K562 (cell line): ENCODE data around the gene LATS1. TPM values are rescaled to one million over a fixed set of nuclear protein-coding genes. Genes with fewer than 3 reads are reported as not detected.

Experiments
- ARID2 ChIP-seq: fragments of 450-650 bp; IDR thresholded peaks from 2 replicates; pipeline ENCODE4 v1.6.1; 2017; ENCODE audit warnings: antibody characterized with exemption, mild to moderate bottlenecking
- ARID4B ChIP-seq: sonication (generic); formaldehyde crosslinking; IDR thresholded peaks from 2 replicates; pipeline ENCODE4 v1.8.0; 2022; ENCODE audit warnings: mild to moderate bottlenecking, missing genetic modification reagents
- CBX1 ChIP-seq: sonication (generic); IDR thresholded peaks from 2 replicates; pipeline ENCODE4 v1.6.1; 2016; ENCODE audit warnings: antibody characterized with exemption, low read depth, mild to moderate bottlenecking
- CHD2 ChIP-seq: IDR thresholded peaks from 2 replicates; pipeline ENCODE4 v1.6.1; 2011; ENCODE audit warnings: low read depth, low read length
- CSDE1 ChIP-seq, 2 experiments: fragments of 450-650 bp; IDR thresholded peaks; 2 replicates each; pipeline ENCODE4 v1.6.1; 2016; ENCODE audit warnings: mild to moderate bottlenecking in 1 of 2
- DEAF1 ChIP-seq: fragments of 450-650 bp; formaldehyde crosslinking; IDR thresholded peaks from 2 replicates; pipeline ENCODE4 v1.4.0; 2020; ENCODE audit warnings: mild to moderate bottlenecking, moderate library complexity
- HCFC1 ChIP-seq: IDR thresholded peaks from 2 replicates; pipeline ENCODE4 v1.6.1; 2012; ENCODE audit warnings: low read depth, low read length, improper control_type of control experiment
- HSF4 ChIP-seq: fragments of 250-450 bp; sonication (Bioruptor Pico); IDR thresholded peaks from 2 replicates; pipeline ENCODE4 v2.1.2; 2022; ENCODE audit warnings: mild to moderate bottlenecking, moderate library complexity, borderline replicate concordance
- KAT7 ChIP-seq: sonication (generic); formaldehyde crosslinking; IDR thresholded peaks from 2 replicates; pipeline ENCODE4 v1.8.0; 2022; ENCODE audit warnings: missing genetic modification reagents, mild to moderate bottlenecking, borderline replicate concordance
- NR4A1 ChIP-seq, 2 experiments: fragments of 250-450 bp in 1 of 2; fragments of 450-650 bp in 1 of 2; sonication (Bioruptor Pico) in 1 of 2; IDR thresholded peaks; 2 replicates each; pipeline versions ENCODE4 v1.4.0 to v1.6.1; 2016 to 2020; ENCODE audit warnings: mild to moderate bottlenecking in 2 of 2, missing compliant biosample characterization in 1 of 2, missing genetic modification characterization in 1 of 2, moderate library complexity in 1 of 2
- NUFIP1 ChIP-seq: fragments of 450-650 bp; IDR thresholded peaks from 2 replicates; pipeline ENCODE4 v1.6.1; 2018; ENCODE audit not compliant: partially characterized antibody
- PTRF ChIP-seq: fragments of 450-650 bp; IDR thresholded peaks from 2 replicates; pipeline ENCODE4 v1.6.1; 2016; ENCODE audit warnings: mild to moderate bottlenecking, missing genetic modification characterization, missing compliant biosample characterization
- PYGO2 ChIP-seq: fragments of 450-650 bp; IDR thresholded peaks from 2 replicates; pipeline ENCODE4 v1.6.1; 2016; ENCODE audit warnings: mild to moderate bottlenecking, missing genetic modification characterization, moderate library complexity, missing compliant biosample characterization
- RBBP5 ChIP-seq: fragments of 200-600 bp; sonication (generic); IDR thresholded peaks from 2 replicates; pipeline ENCODE4 v1.6.1; 2012; ENCODE audit warnings: borderline replicate concordance, mild to moderate bottlenecking, low read length, control low read depth, inconsistent platforms; ENCODE audit not compliant: insufficient read depth, poor library complexity, severe bottlenecking
- THAP12 ChIP-seq: fragments of 250-450 bp; sonication (Bioruptor Pico); IDR thresholded peaks from 2 replicates; pipeline ENCODE4 v1.9.0; 2021; ENCODE audit warnings: mild to moderate bottlenecking, inconsistent platforms
- ZNF324 ChIP-seq: fragments of 250-450 bp; sonication (Bioruptor Pico); IDR thresholded peaks from 2 replicates; pipeline ENCODE4 v1.4.0; 2020; ENCODE audit warnings: mild to moderate bottlenecking
- polyA plus RNA-seq, 8 experiments: library from polyadenylated mRNA; depleted of rRNA in 4 of 8; stranded (reverse) in 5 of 8; unstranded in 3 of 8; fragments of >200 nt; fragmentation: Nextera tagmentation in 2 of 8; fragmentation: Illumina TruSeq in 1 of 8; extraction: Ambion mirVana in 2 of 8; extraction: Trizol in 1 of 8; gene quantifications; 2 replicates each; pipeline versions ENCODE4 v1.2.1 to v1.2.3, GENCODE V29; 2011 to 2014; ENCODE audit warnings: inconsistent platforms in 1 of 8, missing spikeins in 1 of 8
- total RNA-seq, 7 experiments: library from RNA; depleted of rRNA in 6 of 7; stranded (reverse); fragments of >200 nt in 6 of 7; fragmentation: Illumina TruSeq in 2 of 7; extraction: Trizol in 2 of 7; gene quantifications; 2 replicates each; pipeline versions ENCODE4 v1.2.1 to v1.2.3, GENCODE V29; 2011 to 2021; ENCODE audit warnings: low replicate concordance in 1 of 7
- TF ChIP-seq, protein P1 (sequence below): fragments of 450-650 bp; IDR thresholded peaks from 2 replicates; pipeline ENCODE4 v1.6.1; 2017; ENCODE audit warnings: mild to moderate bottlenecking, moderate library complexity

The LATS1 gene
- total and polyA plus RNA-seq, 9 of the 15 experiments (the other 6 are each of a cell fraction or from before 2014, with no cell fraction given): 5.0 to 36.3 (median 18.4) TPM

- TF ChIP-seq ARID4B (CRISPR knock-in tag) (no peak), RBBP5 (peak; percentile 62), CHD2 (no peak), NR4A1 (CRISPR knock-in tag; IDR thresholded peaks at IDR 0.05) (peak; percentile 78; the same call in 1 of the 2 replicates), NR4A1 (tag; IDR thresholded peaks at IDR 0.05) (0 out of 2 replicates have a peak, but pooled peaks have one; percentile 32), THAP12 (CRISPR knock-in tag) (no peak), HSF4 (CRISPR knock-in tag) (no peak), NUFIP1 (peak; percentile 14), ARID2 (no peak; the same call in 1 of the 2 replicates), ZNF324 (CRISPR knock-in tag) (no peak), DEAF1 (CRISPR knock-in tag) (0 out of 2 replicates have a peak, but pooled peaks have one; percentile 50), CBX1 (no peak), KAT7 (CRISPR knock-in tag) (no peak), PYGO2 (tag) (no peak), PTRF (tag) (no peak), CSDE1 (IDR thresholded peaks at IDR 0.05) (peak in 1 of 2 experiments; percentile 49; a peak in 1 of 4 replicates), HCFC1 (no peak)
- TF ChIP-seq, protein P1, sequence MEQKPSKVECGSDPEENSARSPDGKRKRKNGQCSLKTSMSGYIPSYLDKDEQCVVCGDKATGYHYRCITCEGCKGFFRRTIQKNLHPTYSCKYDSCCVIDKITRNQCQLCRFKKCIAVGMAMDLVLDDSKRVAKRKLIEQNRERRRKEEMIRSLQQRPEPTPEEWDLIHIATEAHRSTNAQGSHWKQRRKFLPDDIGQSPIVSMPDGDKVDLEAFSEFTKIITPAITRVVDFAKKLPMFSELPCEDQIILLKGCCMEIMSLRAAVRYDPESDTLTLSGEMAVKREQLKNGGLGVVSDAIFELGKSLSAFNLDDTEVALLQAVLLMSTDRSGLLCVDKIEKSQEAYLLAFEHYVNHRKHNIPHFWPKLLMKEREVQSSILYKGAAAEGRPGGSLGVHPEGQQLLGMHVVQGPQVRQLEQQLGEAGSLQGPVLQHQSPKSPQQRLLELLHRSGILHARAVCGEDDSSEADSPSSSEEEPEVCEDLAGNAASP: no peak
These were observed 10.8 kb upstream of the LATS1 start (continued) for GRCh38 chr6:149728499-149729234.
